Smooth muscle cell (in vitro differentiated cells): ENCODE measurements around the gene CDH13. TPM values are rescaled to one million over a fixed set of nuclear protein-coding genes. Genes with fewer than 3 reads are reported as not detected.

Source experiments
- DNase-seq: peaks from one replicate; lab custom pipeline; 2025; ENCODE audit not compliant: unreplicated experiment; lab: John Stamatoyannopoulos, UW
- H2AFZ ChIP-seq: fragments of 200-600 bp; sonication (generic); 2 replicates; pipeline ENCODE4 v1.6.0; 2016; ENCODE audit warnings: antibody characterized with exemption, low read depth, mild to moderate bottlenecking
- H3F3A ChIP-seq: fragments of 200-600 bp; sonication (generic); 2 replicates; pipeline ENCODE4 v1.6.0; 2017; ENCODE audit warnings: antibody characterized with exemption, low read depth
- H3K27ac ChIP-seq: fragments of 200-600 bp; sonication (generic); 2 replicates; pipeline ENCODE4 v1.5.1; 2016; ENCODE audit warnings: low read depth, mild to moderate bottlenecking
- H3K27me3 ChIP-seq: fragments of 200-600 bp; sonication (generic); 2 replicates; pipeline ENCODE4 v1.6.1; 2016; ENCODE audit warnings: low read depth, mild to moderate bottlenecking
- H3K36me3 ChIP-seq: fragments of 200-600 bp; sonication (generic); 2 replicates; pipeline ENCODE4 v1.5.1; 2016; ENCODE audit warnings: low read depth
- H3K4me1 ChIP-seq: fragments of 200-600 bp; sonication (generic); 2 replicates; pipeline ENCODE4 v1.5.1; 2016; ENCODE audit warnings: low read depth
- H3K4me2 ChIP-seq: fragments of 200-600 bp; sonication (generic); 2 replicates; pipeline ENCODE4 v1.6.0; 2016; ENCODE audit warnings: mild to moderate bottlenecking
- H3K4me3 ChIP-seq: fragments of 200-600 bp; sonication (generic); 2 replicates; pipeline ENCODE4 v1.5.1; 2016; ENCODE audit warnings: mild to moderate bottlenecking
- H3K79me2 ChIP-seq: fragments of 200-600 bp; sonication (generic); 2 replicates; pipeline ENCODE4 v1.6.0; 2016; ENCODE audit warnings: low read depth, mild to moderate bottlenecking
- H3K9ac ChIP-seq: fragments of 200-600 bp; sonication (generic); 2 replicates; pipeline ENCODE4 v1.6.0; 2016; ENCODE audit warnings: low read depth
- H3K9me3 ChIP-seq: fragments of 200-600 bp; sonication (generic); replicated peaks from 2 replicates; pipeline ENCODE4 v1.5.1; 2016; ENCODE audit warnings: low read depth
- H4K20me1 ChIP-seq: fragments of 200-600 bp; sonication (generic); 2 replicates; pipeline ENCODE4 v1.6.0; 2016; ENCODE audit warnings: low read depth
- CTCF ChIP-seq: fragments of 200-600 bp; sonication (generic); IDR thresholded peaks from 2 replicates; pipeline ENCODE4 v1.5.1; 2017; ENCODE audit warnings: borderline replicate concordance, mild to moderate bottlenecking, antibody characterized with exemption; ENCODE audit not compliant: insufficient read depth, poor library complexity, severe bottlenecking
- WGBS: methylation state at CpG from one replicate; pipeline ENCODE4 v1.1.7; 2016; ENCODE audit warnings: low lambda C conversion rate; 5-methylcytosine and 5-hydroxymethylcytosine counted together
- polyA plus RNA-seq: library from polyadenylated mRNA; unstranded; fragments of >200 nt; fragmentation: Nextera tagmentation; extraction: Ambion mirVana; gene quantifications from 2 replicates; pipeline ENCODE4 v1.2.1, GENCODE V29; 2016
- total RNA-seq: library from RNA; depleted of rRNA; stranded (reverse); fragments of >200 nt; gene quantifications from 2 replicates; pipeline ENCODE4 v1.2.3, GENCODE V29; 2014

Gene CDH13
- total and polyA plus RNA-seq, 2 experiments from 2014 or later, result 12.1 to 32.2 TPM

- H3K9ac ChIP-seq, result no peak overlapping the region
- H4K20me1 ChIP-seq, result no peaks in the 10 kb centered on the region
- no peak for DNase-seq
- H3K9me3 ChIP-seq, result no peaks in the 10 kb centered on the region
- no peaks in the 10 kb centered on the region for H3K36me3 ChIP-seq
- H3K4me3 ChIP-seq, result no peak overlapping the region
- no peaks in the 10 kb centered on the region for H3K4me1 ChIP-seq
- H3K79me2 ChIP-seq, result no peaks in the 10 kb centered on the region
- H3F3A ChIP-seq, result no peaks in the 10 kb centered on the region
- TF ChIP-seq CTCF, result no peak
- H2AFZ ChIP-seq, result no peak overlapping the region
- WGBS, result 62% methylated on average over 5 of the region's 5 CpGs
- no peak overlapping the region for H3K4me2 ChIP-seq
- H3K27ac ChIP-seq, result no peak overlapping the region
- no peaks in the 10 kb centered on the region for H3K27me3 ChIP-seq
Measured at GRCh38 chr16:83769397-83770008, 1142.7 kb downstream of the CDH13 start.

GRCh38 chr16:83771306-83771942 is 1144.7 kb downstream of the CDH13 start:
- DNase-seq, result no peak
- H3K79me2 ChIP-seq, result no peaks in the 10 kb centered on the region
- no peak overlapping the region for H2AFZ ChIP-seq
- 89% methylated on average over 5 of the region's 5 CpGs for WGBS
- no peak overlapping the region for H3K9ac ChIP-seq
- H3K27me3 ChIP-seq, result no peaks in the 10 kb centered on the region
- H3K36me3 ChIP-seq, result no peaks in the 10 kb centered on the region
- no peaks in the 10 kb centered on the region for H3K9me3 ChIP-seq
- no peak overlapping the region for H3K27ac ChIP-seq
- H3K4me1 ChIP-seq, result no peaks in the 10 kb centered on the region
- H3K4me3 ChIP-seq, result no peak overlapping the region
- TF ChIP-seq CTCF, result no peak
- no peaks in the 10 kb centered on the region for H4K20me1 ChIP-seq
- no peaks in the 10 kb centered on the region for H3F3A ChIP-seq
- H3K4me2 ChIP-seq, result no peak overlapping the region

- no peaks in the 10 kb centered on the region for H3K79me2 ChIP-seq
- H3K4me1 ChIP-seq, result no peaks in the 10 kb centered on the region
- no peaks in the 10 kb centered on the region for H3K9me3 ChIP-seq
- no peaks in the 10 kb centered on the region for H3F3A ChIP-seq
- no peak for DNase-seq
- no peaks in the 10 kb centered on the region for H4K20me1 ChIP-seq
- no peak overlapping the region for H3K4me3 ChIP-seq
- H2AFZ ChIP-seq, result no peak overlapping the region
- H3K36me3 ChIP-seq, result no peaks in the 10 kb centered on the region
- WGBS, result 42% methylated on average over 1 of the region's 1 CpG
- no peaks in the 10 kb centered on the region for H3K27me3 ChIP-seq
- no peak for TF ChIP-seq CTCF
- H3K4me2 ChIP-seq, result no peak overlapping the region
- no peak overlapping the region for H3K27ac ChIP-seq
- H3K9ac ChIP-seq, result no peak overlapping the region
Measured at GRCh38 chr16:83772806-83773205, 1146.0 kb downstream of the CDH13 start.

- Histone ChIP-seq H3K27ac (no peak overlapping the region), H3K36me3 (no peaks in the 10 kb centered on the region), H3K4me3 (no peak overlapping the region), H3K4me2 (no peak overlapping the region), H3K4me1 (no peaks in the 10 kb centered on the region), H3K9me3 (no peaks in the 10 kb centered on the region), H3K27me3 (no peaks in the 10 kb centered on the region), H3K9ac (no peak overlapping the region), H3K79me2 (no peaks in the 10 kb centered on the region), H2AFZ (no peak overlapping the region), H4K20me1 (no peaks in the 10 kb centered on the region), H3F3A (no peaks in the 10 kb centered on the region)
- no peak for DNase-seq
- whole genome bisulfite sequencing, result 96% methylated on average over 4 of the region's 4 CpGs
- no peak for TF ChIP-seq CTCF
Measured at GRCh38 chr16:83774066-83774465, 1147.3 kb downstream of the CDH13 start.
